Muscle layer of colon (tissue), 2 donors: ENCODE results near the gene RASGRF1.

Experiments used
- H3K27ac ChIP-seq: one replicate; pipeline ENCODE4 v1.7.0; 2013; ENCODE audit warnings: low read depth, mild to moderate bottlenecking, low read length, moderate library complexity
- H3K27me3 ChIP-seq, 2 donors: one replicate each; pipeline ENCODE4 v1.7.0; 2013; ENCODE audit warnings: low read length in 2 of 2, mild to moderate bottlenecking in 2 of 2; ENCODE audit not compliant: insufficient read depth in 2 of 2, control insufficient read depth in 1 of 2
- H3K36me3 ChIP-seq: one replicate; pipeline ENCODE4 v1.7.0; 2013; ENCODE audit warnings: mild to moderate bottlenecking, low read length; ENCODE audit not compliant: insufficient read depth
- H3K4me1 ChIP-seq: one replicate; pipeline ENCODE4 v1.7.0; 2013; ENCODE audit warnings: mild to moderate bottlenecking, low read length; ENCODE audit not compliant: insufficient read depth
- H3K4me3 ChIP-seq, 2 donors: one replicate each; pipeline ENCODE4 v1.7.0; 2013; ENCODE audit warnings: low read length in 2 of 2, low read depth in 1 of 2, mild to moderate bottlenecking in 1 of 2, moderate library complexity in 1 of 2
- H3K9ac ChIP-seq: one replicate; pipeline ENCODE4 v1.7.0; 2013; ENCODE audit warnings: low read length
- H3K9me3 ChIP-seq: one replicate; pipeline ENCODE4 v1.7.0; 2013; ENCODE audit warnings: mild to moderate bottlenecking, low read length
- donor health status: abdominal sarcoma.
- donor health status: Adenocarcinoma of cecum.

Gene RASGRF1

GRCh38 chr15:78955355-78955754 is 135.2 kb downstream of the RASGRF1 start:
- Histone ChIP-seq H3K4me1 (no peaks in the 10 kb centered on the region), H3K27ac (no peak overlapping the region), H3K4me3 (no peak overlapping the region), H3K9me3 (no peaks in the 10 kb centered on the region), H3K36me3 (no peaks in the 10 kb centered on the region), H3K9ac (no peak overlapping the region), H3K27me3 (no peaks in the 10 kb centered on the region)

- H3K9ac ChIP-seq, result no peak overlapping the region
- no peak overlapping the region for H3K4me3 ChIP-seq
- H3K9me3 ChIP-seq, result no peaks in the 10 kb centered on the region
- H3K4me1 ChIP-seq, result no peaks in the 10 kb centered on the region
- no peak overlapping the region for H3K27ac ChIP-seq
- H3K36me3 ChIP-seq, result no peaks in the 10 kb centered on the region
- no peaks in the 10 kb centered on the region for H3K27me3 ChIP-seq
Observed at GRCh38 chr15:78951841-78952238, 138.7 kb downstream of the RASGRF1 start.

- no peaks in the 10 kb centered on the region for H3K27me3 ChIP-seq
- no peak overlapping the region for H3K4me3 ChIP-seq
- H3K4me1 ChIP-seq, result no peaks in the 10 kb centered on the region
- no peaks in the 10 kb centered on the region for H3K36me3 ChIP-seq
- no peak overlapping the region for H3K27ac ChIP-seq
- no peaks in the 10 kb centered on the region for H3K9me3 ChIP-seq
- H3K9ac ChIP-seq, result no peak overlapping the region
Observed at GRCh38 chr15:78950902-78951840, 139.4 kb downstream of the RASGRF1 start.

GRCh38 chr15:78950343-78950742 is 140.2 kb downstream of the RASGRF1 start:
- no peaks in the 10 kb centered on the region for H3K9me3 ChIP-seq
- H3K36me3 ChIP-seq, result no peaks in the 10 kb centered on the region
- no peak overlapping the region for H3K4me3 ChIP-seq
- no peaks in the 10 kb centered on the region for H3K27me3 ChIP-seq
- no peak overlapping the region for H3K27ac ChIP-seq
- no peak overlapping the region for H3K9ac ChIP-seq
- H3K4me1 ChIP-seq, result no peaks in the 10 kb centered on the region

- Histone ChIP-seq H3K4me1 (peaks cover 2% of the 10 kb centered on the region), H3K36me3 (no peaks in the 10 kb centered on the region), H3K27me3 (no peaks in the 10 kb centered on the region), H3K9me3 (no peaks in the 10 kb centered on the region), H3K9ac (no peak overlapping the region), H3K27ac (no peak overlapping the region), H3K4me3 (no peak overlapping the region)
Observed at GRCh38 chr15:78949461-78949860, 141.1 kb downstream of the RASGRF1 start.

GRCh38 chr15:78947506-78947905 is 143.1 kb downstream of the RASGRF1 start:
- no peaks in the 10 kb centered on the region for H3K27me3 ChIP-seq
- no peaks in the 10 kb centered on the region for H3K36me3 ChIP-seq
- H3K9ac ChIP-seq, result no peak overlapping the region
- no peak overlapping the region for H3K27ac ChIP-seq
- H3K9me3 ChIP-seq, result no peaks in the 10 kb centered on the region
- peaks cover 11% of the 10 kb centered on the region for H3K4me1 ChIP-seq
- H3K4me3 ChIP-seq, result no peak overlapping the region

GRCh38 chr15:78946493-78946892 is 144.1 kb downstream of the RASGRF1 start:
- Histone ChIP-seq H3K27ac (no peak overlapping the region), H3K9ac (no peak overlapping the region), H3K27me3 (no peaks in the 10 kb centered on the region), H3K36me3 (no peaks in the 10 kb centered on the region), H3K9me3 (no peaks in the 10 kb centered on the region), H3K4me3 (no peak overlapping the region), H3K4me1 (peaks cover 11% of the 10 kb centered on the region)

GRCh38 chr15:78944669-78945407 is 145.7 kb downstream of the RASGRF1 start, which contains the start of gene CTSH:
TSS of gene CTSH (minus strand) at chr15:78945046. CDS start at chr15:78944981, 65 bp downstream.
- Histone ChIP-seq H3K9ac (peak within 1 kb of the TSS; percentile 41), H3K4me3 (peak within 1 kb of the TSS; percentile 65 to 74), H3K27me3 (no peaks in the 10 kb centered on the region), H3K36me3 (no peaks in the 10 kb centered on the region), H3K27ac (peak within 1 kb of the TSS; percentile 44), H3K4me1 (peaks cover 11% of the 10 kb centered on the region), H3K9me3 (no peaks in the 10 kb centered on the region)

- Histone ChIP-seq H3K27me3 (no peaks in the 10 kb centered on the region), H3K9ac (peak overlapping the region; percentile 41)
Observed at GRCh38 chr15:78944202-78944625, 146.4 kb downstream of the RASGRF1 start.

GRCh38 chr15:78943692-78944091 is 146.9 kb downstream of the RASGRF1 start:
- Histone ChIP-seq H3K9me3 (no peaks in the 10 kb centered on the region), H3K27ac (no peak overlapping the region), H3K36me3 (no peaks in the 10 kb centered on the region), H3K4me3 (peak overlapping the region in 1 of 2 donors; percentile 65), H3K9ac (no peak overlapping the region), H3K27me3 (no peaks in the 10 kb centered on the region), H3K4me1 (peaks cover 11% of the 10 kb centered on the region)

More at GRCh38 chr15:78944202-78944625, 146.4 kb downstream of the RASGRF1 start:
- no peaks in the 10 kb centered on the region for H3K9me3 ChIP-seq
- H3K4me3 ChIP-seq, result peak overlapping the region; percentile 65 to 74
- peak overlapping the region; percentile 44 for H3K27ac ChIP-seq
- peaks cover 11% of the 10 kb centered on the region for H3K4me1 ChIP-seq
- no peaks in the 10 kb centered on the region for H3K36me3 ChIP-seq

- H3K4me1 ChIP-seq, result peaks cover 11% of the 10 kb centered on the region
- H3K9me3 ChIP-seq, result no peaks in the 10 kb centered on the region
- H3K4me3 ChIP-seq, result no peak overlapping the region
- H3K9ac ChIP-seq, result no peak overlapping the region
- no peak overlapping the region for H3K27ac ChIP-seq
- no peaks in the 10 kb centered on the region for H3K27me3 ChIP-seq
- no peaks in the 10 kb centered on the region for H3K36me3 ChIP-seq
Observed at GRCh38 chr15:78942741-78943140, 147.8 kb downstream of the RASGRF1 start.
